Stimulated activated CD8-positive, alpha-beta memory T cell treated with anti-CD3 and anti-CD28 coated beads, Interleukin-4, amount 100 ng/mL, for 1 hour (primary cell): ENCODE results near the gene CELSR2.
"Not testable (repeated sequence)": the region's sequence is repeated elsewhere in the genome, so short reads cannot be mapped to it uniquely, and the experiment has no call there.

Experiments
- DNase-seq, 2 donors: peaks; one replicate each; pipeline ENCODE4 v3.0.0-alpha.2; 2020; ENCODE audit warnings: low read depth in 2 of 2, low spot score in 1 of 2

CELSR2 gene

DNA sequence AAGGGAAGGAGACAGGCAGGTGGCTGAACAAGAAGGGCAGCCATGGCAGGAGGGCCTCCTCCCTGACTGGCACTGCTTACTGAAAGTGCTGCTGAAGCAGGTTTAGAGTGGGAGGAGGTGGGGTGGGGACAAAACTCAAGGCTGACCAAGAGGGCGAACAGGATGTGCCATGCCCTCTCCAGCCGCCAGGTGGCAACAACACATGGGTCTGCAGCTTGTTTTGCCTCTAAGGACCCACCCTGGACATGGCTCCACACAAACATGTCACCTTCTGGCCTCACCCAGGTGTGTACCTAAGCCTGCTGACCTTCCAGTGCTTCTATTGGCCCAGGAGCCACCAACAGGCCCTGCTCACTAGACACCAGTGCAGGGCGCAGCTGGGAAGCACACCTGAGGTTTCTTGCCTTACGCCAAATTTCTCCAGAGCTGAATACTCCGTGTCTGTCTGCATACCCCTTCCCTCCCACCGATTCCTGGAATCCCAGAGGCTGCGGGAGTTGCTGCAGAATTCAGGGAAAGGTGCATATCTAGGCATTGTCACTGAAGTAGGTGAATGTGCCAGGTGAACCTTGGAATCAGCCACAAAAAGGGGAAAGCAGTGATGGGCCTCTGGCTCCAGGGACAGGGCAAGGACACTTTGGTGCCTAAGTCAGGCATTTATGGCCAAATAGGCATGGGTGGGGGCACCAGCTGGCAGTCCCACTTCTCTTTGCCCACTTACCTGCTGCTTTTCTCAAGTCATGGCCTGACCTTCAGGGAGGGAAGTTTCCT, 28.3 kb downstream of the CELSR2 start:
- DNase-seq, result peak in 1 of 2 donors; percentile 35

DNA sequence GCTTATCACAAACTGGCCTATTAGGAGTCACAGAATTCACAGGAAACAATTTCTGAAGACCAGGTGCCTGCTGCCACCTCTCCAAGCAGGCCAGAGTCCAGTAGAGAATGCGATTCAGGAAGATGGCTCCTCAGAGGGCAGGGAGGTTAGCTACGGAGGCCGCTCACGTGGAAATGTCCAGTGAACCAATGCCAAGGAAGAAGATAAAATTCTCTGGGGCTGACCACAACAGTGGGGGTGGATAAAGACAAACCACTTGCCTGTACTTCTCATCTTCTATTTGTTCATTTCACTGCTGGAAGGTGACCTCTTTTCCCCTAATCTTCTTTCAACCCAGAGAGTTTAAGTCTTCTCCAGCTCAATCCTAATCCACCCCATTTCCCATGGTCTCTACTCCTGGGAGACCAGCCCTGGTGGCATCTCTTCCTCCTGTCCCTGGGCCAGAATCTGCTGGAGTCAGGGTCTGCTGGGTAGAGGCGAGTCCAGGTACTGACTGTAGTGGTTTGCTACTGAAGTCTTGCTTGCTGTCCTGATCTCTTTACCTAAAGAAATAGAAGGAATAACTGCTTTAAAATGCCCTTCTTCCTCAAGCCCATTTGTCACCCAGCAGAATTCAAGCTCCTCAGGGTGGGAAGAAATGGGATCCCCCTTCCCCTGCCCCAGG, 30.4 kb downstream of the CELSR2 start:
- no peak for DNase-seq

DNA sequence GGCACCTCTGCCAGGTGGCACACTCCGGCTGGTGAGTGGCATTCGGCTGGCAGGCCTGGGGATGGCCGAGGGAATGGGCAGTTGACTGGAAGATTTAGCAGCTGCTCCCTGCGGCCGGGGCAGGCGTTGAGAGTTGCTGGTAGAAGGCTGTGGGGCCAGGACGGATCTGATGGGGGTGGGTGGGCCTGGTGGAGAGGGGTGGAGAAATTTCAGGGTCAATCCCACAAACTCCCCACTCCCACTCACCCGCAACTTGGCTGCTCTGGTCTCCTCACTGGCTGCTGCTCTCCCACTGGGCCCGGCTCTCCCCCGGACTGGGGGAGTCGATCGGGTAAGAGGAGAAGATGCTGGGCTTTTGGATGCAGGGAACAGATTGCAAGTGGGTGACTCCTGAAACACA, 31.5 kb downstream of the CELSR2 start:
- no peak for DNase-seq

DNA sequence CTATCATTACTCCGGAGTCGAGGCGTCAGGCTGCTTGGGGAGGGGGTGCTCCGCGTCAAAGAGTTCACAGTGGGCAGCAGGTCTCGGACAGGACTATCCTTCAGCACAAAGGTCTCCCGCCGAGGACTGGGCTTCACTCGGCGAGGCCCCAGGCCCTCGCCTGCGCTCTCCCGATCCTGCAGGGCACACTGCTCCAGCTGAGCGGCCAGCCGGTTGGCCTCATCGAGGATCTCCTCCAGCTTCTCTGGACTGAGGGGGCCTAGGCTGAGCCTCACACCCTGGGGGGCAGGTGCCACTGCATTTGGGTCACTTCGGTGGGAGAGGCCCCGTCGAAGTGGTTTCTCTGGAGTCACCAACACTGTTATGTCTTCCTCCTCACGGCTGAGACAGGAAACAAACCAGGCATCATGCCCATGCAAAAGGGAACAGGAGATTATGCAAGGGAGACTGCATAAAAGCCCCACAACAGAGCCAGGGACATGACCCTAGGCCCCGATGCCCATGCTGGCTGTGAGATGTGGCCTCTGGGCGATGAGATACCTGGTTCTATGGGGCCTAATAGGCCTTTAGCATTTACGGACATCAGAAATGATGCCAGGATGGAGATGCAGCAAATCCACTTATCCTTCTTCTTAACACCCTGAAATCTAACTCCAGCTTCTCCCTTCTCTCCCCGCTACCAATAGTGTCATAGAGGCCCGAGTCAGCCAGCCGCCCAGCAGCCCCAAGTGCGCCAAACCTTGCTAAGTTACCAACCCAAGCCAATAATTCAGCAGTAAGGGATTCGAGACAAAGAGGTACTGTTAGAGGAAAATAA, 32.5 kb downstream of the CELSR2 start:
- no peak for DNase-seq

DNA sequence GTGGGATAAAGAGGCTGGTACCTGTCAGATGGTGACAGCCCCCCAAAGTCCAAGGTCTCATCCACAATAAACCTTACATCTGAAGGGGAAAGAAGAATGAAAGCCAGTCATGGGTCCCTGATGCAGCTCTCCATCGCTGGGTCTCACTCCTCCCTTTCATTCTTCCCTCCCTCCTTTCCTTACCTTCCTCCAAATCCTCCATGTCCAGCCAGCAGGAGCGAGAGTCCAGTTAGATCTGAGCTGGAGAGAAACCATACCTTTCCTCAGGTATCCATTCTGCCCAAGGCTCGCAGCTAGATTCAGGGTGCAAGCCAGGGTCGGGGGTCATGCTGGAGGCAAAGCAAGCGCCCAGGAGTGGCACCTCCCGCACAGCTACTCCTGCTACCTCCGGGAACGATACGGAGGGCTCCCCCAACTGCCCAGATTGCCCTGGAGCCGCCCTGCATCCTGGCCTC, 33.2 kb downstream of the CELSR2 start:
- DNase-seq, result no peak

DNA sequence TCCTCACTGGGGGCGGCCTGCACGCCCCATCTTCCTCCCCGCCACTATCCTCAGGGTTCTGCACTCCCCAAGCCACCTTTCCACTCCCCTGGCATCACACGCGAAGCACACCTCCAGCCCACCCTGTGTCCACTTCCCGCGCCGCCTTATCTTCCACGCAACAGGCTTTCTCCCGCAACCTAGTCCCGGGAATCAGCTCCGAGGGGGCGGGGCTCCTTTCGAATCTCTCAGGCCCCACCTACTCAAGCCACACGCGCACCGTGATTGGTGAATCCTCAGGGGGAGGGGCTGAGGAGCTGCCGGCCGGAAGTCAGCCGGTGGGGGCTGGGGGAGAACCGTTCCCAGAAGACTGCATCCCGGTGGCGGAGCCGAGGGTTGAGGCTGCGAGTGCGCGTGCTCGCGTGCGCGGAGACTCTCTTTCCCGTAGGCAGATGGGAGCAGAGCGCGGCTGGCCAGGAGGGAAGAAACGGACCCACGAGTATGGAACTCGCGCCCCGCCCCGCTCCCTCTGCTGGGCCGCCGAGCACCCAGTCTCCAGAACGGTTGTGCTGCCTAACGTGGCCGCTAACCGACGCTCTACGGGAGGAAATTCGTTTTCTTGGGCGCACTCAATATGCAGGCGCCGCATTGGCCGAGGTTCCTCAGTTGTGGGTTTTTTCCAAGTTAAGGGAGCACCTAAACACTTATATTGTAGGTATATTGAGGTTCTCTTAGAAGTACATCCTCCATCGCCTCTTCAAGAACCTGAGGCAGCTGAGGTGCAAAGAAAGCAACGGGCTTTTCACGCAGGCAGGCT, 33.8 kb downstream of the CELSR2 start, which contains the start of gene PSRC1:
TSS of gene PSRC1 (minus strand) at position 194 of the 796 bp plus-strand sequence.
- peak; percentile 72 to 81 for DNase-seq

DNA sequence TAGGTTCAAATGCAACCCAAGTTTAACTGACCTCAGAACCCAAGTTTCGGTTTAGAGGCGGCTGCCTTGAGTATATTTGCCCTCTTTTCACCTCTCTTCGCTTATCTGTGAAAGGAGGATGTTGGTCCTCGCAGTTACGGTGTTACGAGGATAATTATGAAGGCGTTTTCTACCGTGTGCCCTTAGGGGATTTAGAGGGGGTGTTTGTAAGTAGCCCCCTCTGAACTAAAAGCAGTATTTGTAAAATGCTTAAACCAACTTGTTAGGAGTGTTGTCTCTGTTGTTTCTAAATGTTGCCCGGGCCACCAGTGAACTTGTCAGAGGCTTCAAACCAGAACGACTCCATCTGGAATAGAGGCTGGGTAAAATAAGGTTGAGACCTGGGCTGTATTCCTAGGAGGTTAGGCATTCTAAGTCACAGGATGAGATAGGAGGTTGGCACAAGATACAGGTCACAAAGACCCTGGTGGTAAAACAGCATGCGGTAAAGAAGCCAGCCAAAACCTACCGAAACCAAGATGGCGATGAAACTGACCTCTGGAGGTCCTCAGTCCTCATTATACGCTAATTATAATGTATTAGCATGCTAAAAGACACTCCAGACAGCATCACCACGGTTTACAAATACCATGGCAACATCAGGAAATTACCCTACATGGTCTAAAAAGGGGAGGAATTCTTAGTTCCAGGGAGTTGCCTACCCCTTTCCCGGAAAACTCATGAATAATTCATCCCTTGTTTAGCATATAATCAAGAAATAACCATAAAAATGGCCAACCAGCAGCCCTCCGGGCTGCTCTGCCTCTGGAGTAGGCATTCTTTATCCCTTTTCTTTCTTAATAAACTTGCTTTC, 34.6 kb downstream of the CELSR2 start:
- no peak for DNase-seq

DNA sequence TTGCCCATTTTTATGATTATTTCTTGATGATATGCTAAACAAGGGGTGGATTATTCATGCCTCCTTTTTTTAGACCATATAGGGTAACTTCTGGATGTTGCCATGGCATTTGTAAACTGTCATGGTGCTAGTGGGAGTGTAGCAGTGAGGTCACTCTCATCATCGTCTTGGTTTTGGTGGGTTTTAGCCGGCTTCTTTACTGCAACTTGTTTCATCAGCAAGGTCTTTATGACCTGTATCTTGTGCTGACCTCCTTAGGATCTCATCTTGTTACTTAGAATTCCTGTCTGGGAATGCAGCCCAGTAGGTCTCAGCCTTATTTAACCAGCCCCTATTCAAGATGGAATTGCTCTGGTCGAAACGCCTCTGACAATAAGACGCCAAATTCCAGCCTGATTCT, 37.4 kb downstream of the CELSR2 start:
- DNase-seq, result not testable (repeated sequence)

DNA sequence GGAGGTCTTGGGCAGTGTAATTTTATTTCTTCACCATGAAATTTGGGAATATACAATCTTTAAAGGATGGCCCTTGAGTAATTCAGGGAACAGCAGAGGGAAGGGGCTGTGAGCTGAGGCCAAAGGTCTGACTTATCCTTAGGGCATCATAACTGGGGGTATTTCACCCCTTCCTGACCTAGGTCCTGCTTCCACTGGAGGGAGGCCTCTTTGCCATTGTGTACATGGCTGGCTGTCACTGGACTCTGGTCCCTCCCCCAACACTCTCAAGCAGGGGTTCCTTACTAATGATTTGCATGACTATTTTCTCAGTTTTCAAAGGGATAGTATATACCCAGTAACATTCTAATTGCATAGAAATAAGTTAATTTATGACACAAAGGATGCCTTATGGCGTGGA, 40.8 kb downstream of the CELSR2 start:
- no peak for DNase-seq

DNA sequence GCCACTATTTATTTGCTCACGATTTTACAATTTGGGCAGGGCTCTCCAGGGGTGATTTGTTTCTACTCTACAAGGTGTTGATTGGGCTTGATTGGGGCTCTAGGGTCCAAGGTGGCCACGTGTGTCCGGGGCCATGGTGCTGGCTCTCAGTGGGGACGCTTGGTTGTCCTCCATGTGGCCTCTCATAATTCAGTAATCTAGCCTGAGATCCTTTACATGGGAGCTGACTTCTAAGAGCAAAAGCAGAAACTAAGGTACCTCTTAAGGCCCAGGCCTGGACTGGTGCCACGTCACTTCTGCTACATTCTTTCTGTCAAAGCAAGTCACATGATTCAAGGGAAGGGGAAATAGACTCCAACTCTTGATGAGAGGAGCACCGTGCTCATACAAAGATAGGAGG, 41.7 kb downstream of the CELSR2 start:
- DNase-seq, result no peak

DNA sequence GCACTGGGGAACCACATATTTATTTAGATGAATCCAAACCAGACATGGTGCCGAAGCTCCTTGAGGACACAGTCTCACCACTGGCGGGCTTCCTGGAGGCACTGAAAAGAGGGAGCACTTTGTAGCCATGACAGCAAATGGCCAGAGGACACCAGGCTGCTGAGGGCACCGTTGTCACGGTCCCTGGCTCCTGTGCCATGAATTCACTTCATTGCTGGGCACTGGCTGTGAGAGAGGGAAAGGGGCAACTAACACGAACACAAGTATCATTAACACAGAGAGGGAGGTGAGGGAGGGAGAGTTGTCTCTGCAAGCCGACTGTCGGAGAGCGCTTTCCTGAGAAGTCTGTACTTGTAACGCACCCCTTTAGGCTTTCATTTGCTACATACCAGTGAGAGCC, 43.0 kb downstream of the CELSR2 start:
- no peak for DNase-seq

DNA sequence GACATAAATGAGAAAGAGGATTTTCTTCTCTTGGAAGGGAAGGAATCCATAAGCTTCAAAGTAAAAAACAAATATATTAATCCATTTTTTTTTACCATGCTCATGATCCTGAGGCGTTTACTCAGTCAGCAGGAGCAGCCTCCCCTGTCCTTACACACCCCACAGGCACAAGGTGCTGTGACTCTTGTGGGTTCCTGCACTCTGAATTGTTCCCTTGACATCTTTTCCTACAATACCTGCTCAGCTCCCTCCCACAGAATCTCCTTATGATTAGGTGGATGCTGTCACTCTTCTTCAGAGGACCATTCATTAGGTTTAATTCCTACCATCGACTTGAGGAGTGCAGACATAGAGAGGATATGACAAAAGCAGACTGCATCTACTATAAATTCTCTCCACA, 43.7 kb downstream of the CELSR2 start:
- DNase-seq, result no peak

DNA sequence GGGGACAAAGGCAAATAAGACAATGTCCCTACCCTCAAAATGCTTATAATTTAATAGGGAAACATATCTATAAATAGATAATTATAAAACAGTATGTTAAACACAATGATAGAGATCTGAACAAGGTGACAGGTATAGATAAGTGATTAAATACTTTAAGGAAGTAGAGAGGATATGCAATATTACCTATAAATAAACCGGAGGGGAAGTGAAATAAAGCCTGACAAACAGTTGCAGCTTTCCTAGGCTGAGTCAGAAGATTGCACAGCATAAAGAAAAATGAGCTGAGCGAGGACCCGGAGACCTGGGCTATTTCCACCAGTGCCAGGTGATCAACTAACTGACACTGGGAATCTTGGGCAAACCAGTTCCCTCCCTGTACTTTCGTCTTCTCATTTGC, 45.1 kb downstream of the CELSR2 start:
- DNase-seq, result no peak

DNA sequence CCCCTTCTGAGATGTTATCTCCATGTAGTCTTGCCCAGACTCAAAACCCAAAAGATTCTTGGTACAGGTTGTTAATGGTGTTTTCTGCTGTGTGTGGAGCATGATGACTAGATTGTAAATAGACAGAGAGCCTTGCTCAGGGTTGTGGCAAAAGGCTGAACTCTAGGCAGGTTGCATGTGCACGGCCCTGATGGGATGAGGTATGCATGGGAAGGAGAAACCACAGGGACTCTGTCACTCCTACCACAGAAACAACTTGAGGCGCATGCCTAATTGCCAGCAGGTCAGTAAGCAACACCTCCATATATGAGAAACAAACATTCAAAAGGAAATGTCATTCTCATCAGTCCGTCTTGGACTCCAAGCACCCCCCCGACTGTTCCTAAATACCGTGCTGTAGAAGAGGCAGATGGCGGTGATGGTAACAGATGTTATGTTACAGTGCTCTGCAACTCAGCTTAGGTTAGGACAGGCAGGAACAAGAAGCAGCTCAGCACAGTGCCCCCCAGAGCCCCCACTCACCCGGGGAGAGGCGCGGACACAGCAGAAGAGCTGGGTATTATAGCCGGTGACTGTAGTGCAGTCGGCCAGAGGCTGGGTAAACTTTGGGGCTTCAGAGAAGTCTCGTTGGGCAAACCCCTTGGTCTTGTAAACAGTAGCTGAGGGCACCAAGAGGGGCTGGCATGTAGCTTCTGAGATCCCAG, 46.5 kb downstream of the CELSR2 start:
- no peak for DNase-seq

DNA sequence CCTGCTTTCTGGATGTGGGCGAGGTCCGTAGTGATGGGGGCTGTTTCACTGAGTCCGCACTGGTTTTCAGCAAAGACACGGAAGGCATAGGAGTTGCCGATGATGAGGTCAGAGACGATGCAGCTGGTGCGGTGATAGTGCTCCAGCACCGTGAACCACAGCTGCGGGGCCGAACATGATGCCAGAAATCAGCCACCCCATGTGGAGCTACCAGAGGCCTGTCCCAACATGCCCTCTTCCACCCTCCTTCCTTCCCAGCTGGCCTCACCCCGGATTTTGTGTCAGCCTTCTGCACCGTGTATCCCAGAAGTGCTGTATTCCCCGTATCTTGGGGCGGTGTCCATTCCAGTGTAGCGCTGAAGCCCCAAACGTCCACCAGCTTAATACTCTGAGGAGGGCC, 47.4 kb downstream of the CELSR2 start:
- no peak for DNase-seq

DNA sequence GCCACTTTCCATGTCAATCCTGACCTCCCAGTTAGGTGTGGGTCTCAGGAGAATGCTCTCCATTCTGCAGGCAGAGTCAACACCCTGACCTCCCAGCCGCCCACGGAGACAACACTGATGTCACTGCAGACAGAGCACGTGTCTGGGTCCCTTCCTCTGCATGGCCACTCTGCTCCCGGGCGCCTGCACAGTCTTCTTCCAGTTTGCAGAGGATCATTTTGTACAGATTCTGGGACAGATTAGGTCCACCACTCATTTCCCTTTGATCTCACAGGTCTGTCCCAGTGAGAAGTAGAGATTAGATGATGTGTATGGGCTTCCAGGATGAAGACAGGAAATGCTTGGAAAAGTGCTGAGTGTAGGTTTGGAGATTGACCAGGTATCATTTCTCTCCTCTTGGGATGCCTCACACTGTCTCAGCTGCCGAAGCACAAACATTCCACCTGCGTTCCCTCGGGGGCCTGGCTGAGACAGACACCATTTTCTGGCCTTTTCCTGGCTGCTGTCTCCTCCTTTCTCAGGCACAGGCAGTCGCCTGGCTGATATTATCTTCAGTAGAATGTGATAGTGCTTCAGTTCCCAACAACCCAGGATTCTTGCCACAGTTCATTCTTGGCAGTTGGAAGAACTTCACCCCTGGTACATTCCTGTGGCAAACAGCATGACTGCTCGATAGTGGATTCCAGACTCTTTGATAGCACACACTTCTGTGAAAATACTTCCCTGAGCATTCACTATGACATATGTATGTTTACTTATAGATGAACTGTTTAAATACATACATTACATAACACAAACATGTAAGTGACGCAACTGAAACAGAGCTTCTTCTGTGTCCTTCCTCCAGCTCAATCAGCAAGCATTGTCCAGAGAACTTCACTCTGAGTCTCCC, 49.6 kb downstream of the CELSR2 start:
- no peak for DNase-seq

DNA sequence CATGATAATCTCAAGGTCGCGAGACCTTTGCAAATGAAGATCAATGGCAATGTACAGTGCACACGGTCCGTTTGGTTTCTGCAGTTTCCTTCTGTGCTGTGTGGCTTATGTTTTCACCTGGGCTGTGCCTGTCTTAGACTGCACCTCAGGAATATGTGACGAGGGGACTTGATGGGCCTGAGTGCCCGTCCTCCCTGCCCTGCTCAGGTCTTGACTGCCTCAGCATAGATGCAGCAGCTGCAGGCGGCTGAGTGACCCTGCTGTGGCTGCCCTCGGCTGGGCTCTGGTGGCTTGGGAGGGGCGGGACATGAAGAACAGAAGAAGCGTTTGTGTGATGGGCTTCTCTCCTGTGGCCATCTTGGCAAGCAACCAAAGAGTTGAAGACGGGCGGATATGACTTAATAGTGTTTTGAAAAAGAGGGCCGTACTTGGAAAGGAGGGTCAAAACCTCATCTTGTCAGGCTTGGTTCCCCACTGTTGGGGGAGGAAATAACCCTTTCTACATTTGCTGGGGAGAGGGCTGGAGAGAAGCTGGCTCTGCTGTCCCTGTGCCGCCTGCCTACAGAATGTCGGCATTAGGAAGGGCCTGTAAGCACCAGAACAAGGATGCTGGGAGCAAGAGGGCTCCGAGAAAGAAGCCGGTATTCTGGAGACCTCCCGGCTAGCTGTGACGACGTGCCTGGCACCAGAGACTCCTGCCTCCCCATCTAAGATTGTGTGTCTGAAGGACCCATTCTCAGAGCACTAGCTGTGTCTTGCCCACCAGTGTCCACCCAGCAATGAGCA, 50.4 kb downstream of the CELSR2 start:
- DNase-seq, result no peak
